Left lung (tissue), 14 donors: Measurements from ENCODE around the gene STN1. TPM values are rescaled to one million over a fixed set of nuclear protein-coding genes. Genes with fewer than 3 reads are reported as not detected.

Source experiments
- ATAC-seq: fragments of 200-7000 bp; cut with Tn5 transposase; one replicate; pipeline ENCODE4 v1.9.1; 2020; ENCODE audit warnings: moderate library complexity
- DNase-seq, 4 donors: peaks; one replicate each; pipeline ENCODE4 v3.0.0-alpha.2; 2013 to 2020
- H3K27ac ChIP-seq, 2 donors: fragments of 200-600 bp; sonication (generic) in 1 of 2; one replicate each; pipeline versions ENCODE4 v1.5.0 to v1.8.0; 2020 to 2021
- H3K27me3 ChIP-seq, 2 donors: fragments of 200-600 bp; sonication (generic) in 1 of 2; one replicate each; pipeline versions ENCODE4 v1.5.0 to v1.8.0; 2020 to 2021
- H3K36me3 ChIP-seq, 2 donors: fragments of 200-600 bp; sonication (generic) in 1 of 2; one replicate each; pipeline versions ENCODE4 v1.5.0 to v1.8.0; 2020 to 2021
- H3K4me1 ChIP-seq, 2 donors: fragments of 200-600 bp; one replicate each; pipeline ENCODE4 v1.8.0; 2021
- H3K4me3 ChIP-seq, 2 donors: fragments of 200-600 bp; sonication (generic) in 1 of 2; one replicate each; pipeline versions ENCODE4 v1.5.0 to v1.8.0; 2020 to 2021; ENCODE audit warnings: mild to moderate bottlenecking in 1 of 2
- H3K9me3 ChIP-seq, 2 donors: fragments of 200-600 bp; sonication (generic) in 1 of 2; one replicate each; pipeline versions ENCODE4 v1.5.0 to v1.8.0; 2020 to 2021
- intact Hi-C, 2 donors: fragments of 100-400 bp; cut with DNase I; formaldehyde crosslinking; loops; one replicate each; pipeline versions ENCODE4 v1.11.2 to v1.14.2; 2022
- long read RNA-seq, 12 donors: library from polyadenylated mRNA in 2 of 12; unstranded in 2 of 12; transcript quantifications; one replicate each; pipeline ENCODE4 v2.0.0 and lab custom pipeline, GENCODE V29; 2019 to 2026
- polyA plus RNA-seq, 6 donors: library from polyadenylated mRNA; unstranded; fragments of 120-200 nt; gene quantifications; one replicate each; pipeline ENCODE4 v1.2.1, GENCODE V29; 2013; ENCODE audit not compliant: insufficient read length in 6 of 6
- total RNA-seq, 2 donors: library from RNA; stranded (reverse); fragmentation: NEBNext Ultra II Directional; extraction: Animal tissue kit (Norgen Biotek cat#: 25700); gene quantifications; one replicate each; pipeline ENCODE4 v1.2.1, GENCODE V29; 2021
- TF ChIP-seq, protein P1 (sequence below), 2 donors: fragments of 200-600 bp; sonication (generic) in 1 of 2; IDR thresholded peaks; one replicate each; pipeline versions ENCODE4 v1.5.0 to v1.8.0; 2021; ENCODE audit warnings: antibody characterized with exemption in 2 of 2
- donor health status: DM: no; HTN: yes; CAD: no.
- donor health status: DM: no; HTN: no; CAD: no.

STN1 gene
- total RNA-seq (10 to 100 TPM; 44.8 to 62.8 TPM), polyA plus RNA-seq (10 to 100 TPM; 26.3 to 30.1 (median 29.1) TPM)
- long read RNA-seq, donor 1, transcript STN1-202 (9 exons, 1,311 nt), result major isoform, 6 of 10 reads
- long read RNA-seq, donor 1, partial matches to known transcripts, result 0 of 10 reads
- long read RNA-seq, donor 1, other reads (novel, unspliced or antisense), result 0 of 10 reads
- long read RNA-seq, donor 2, transcript STN1-201 (10 exons, 1,417 nt), result major isoform, 8 of 17 reads
- long read RNA-seq, donor 2, transcript STN1-202 (9 exons, 1,311 nt), result major isoform, 8 of 17 reads
- long read RNA-seq, donor 2, partial matches to known transcripts, result 0 of 17 reads
- long read RNA-seq, donor 2, other reads (novel, unspliced or antisense), result 0 of 17 reads
- long read RNA-seq, donor 3, transcript STN1-201 (10 exons, 1,417 nt), result major isoform, 5 of 8 reads
- long read RNA-seq, donor 3, partial matches to known transcripts, result 0 of 8 reads
- long read RNA-seq, donor 3, other reads (novel, unspliced or antisense), result 0 of 8 reads
- long read RNA-seq, donor 4, transcript STN1-201 (10 exons, 1,417 nt), result major isoform, 19 of 44 reads
- long read RNA-seq, donor 4, partial matches to known transcripts, result 13 of 44 reads
- long read RNA-seq, donor 4, other reads (novel, unspliced or antisense), result 6 of 44 reads
- long read RNA-seq, donor 5, transcript STN1-201 (10 exons, 1,417 nt), result major isoform, 6 of 12 reads
- long read RNA-seq, donor 5, partial matches to known transcripts, result 0 of 12 reads
- long read RNA-seq, donor 5, other reads (novel, unspliced or antisense), result 0 of 12 reads
- long read RNA-seq, donor 6, transcript STN1-201 (10 exons, 1,417 nt), result major isoform, 7 of 9 reads
- long read RNA-seq, donor 6, partial matches to known transcripts, result 0 of 9 reads
- long read RNA-seq, donor 6, other reads (novel, unspliced or antisense), result 0 of 9 reads
- long read RNA-seq, donor 7, partial matches to known transcripts, result 0 of 3 reads
- long read RNA-seq, donor 7, other reads (novel, unspliced or antisense), result 0 of 3 reads
- long read RNA-seq, donor 8, transcript STN1-201 (10 exons, 1,417 nt), result major isoform, 5 of 9 reads
- long read RNA-seq, donor 8, partial matches to known transcripts, result 0 of 9 reads
- long read RNA-seq, donor 8, other reads (novel, unspliced or antisense), result 0 of 9 reads
- long read RNA-seq, donor 9, result 0 reads
- long read RNA-seq, donor 10, transcript STN1-201 (10 exons, 1,417 nt), result major isoform, 18 of 41 reads
- long read RNA-seq, donor 10, transcript STN1-202 (9 exons, 1,311 nt), result minor isoform, 12 of 41 reads
- long read RNA-seq, donor 10, partial matches to known transcripts, result 2 of 41 reads
- long read RNA-seq, donor 10, other reads (novel, unspliced or antisense), result 8 of 41 reads
- long read RNA-seq, donor 11, partial matches to known transcripts, result 0 of 3 reads
- long read RNA-seq, donor 11, other reads (novel, unspliced or antisense), result 0 of 3 reads
- long read RNA-seq, donor 12, transcript STN1-201 (10 exons, 1,417 nt), result major isoform, 5 of 6 reads
- long read RNA-seq, donor 12, partial matches to known transcripts, result 0 of 6 reads
- long read RNA-seq, donor 12, other reads (novel, unspliced or antisense), result 0 of 6 reads

- intact Hi-C loops, result no loop called here
- TF ChIP-seq, protein P1, sequence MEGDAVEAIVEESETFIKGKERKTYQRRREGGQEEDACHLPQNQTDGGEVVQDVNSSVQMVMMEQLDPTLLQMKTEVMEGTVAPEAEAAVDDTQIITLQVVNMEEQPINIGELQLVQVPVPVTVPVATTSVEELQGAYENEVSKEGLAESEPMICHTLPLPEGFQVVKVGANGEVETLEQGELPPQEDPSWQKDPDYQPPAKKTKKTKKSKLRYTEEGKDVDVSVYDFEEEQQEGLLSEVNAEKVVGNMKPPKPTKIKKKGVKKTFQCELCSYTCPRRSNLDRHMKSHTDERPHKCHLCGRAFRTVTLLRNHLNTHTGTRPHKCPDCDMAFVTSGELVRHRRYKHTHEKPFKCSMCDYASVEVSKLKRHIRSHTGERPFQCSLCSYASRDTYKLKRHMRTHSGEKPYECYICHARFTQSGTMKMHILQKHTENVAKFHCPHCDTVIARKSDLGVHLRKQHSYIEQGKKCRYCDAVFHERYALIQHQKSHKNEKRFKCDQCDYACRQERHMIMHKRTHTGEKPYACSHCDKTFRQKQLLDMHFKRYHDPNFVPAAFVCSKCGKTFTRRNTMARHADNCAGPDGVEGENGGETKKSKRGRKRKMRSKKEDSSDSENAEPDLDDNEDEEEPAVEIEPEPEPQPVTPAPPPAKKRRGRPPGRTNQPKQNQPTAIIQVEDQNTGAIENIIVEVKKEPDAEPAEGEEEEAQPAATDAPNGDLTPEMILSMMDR (IDR thresholded peaks at IDR 0.05), result peak in 1 of 2 donors; percentile 16
- DNase-seq, result peak; percentile 93 to 100 (median 98)
Measured at GRCh38 chr10:103918053-103918846, at the start of gene STN1. Gene STN1, minus strand, starts transcription at chr10:103918184. Its CDS starts 590 bp downstream, at chr10:103917594.

DNA sequence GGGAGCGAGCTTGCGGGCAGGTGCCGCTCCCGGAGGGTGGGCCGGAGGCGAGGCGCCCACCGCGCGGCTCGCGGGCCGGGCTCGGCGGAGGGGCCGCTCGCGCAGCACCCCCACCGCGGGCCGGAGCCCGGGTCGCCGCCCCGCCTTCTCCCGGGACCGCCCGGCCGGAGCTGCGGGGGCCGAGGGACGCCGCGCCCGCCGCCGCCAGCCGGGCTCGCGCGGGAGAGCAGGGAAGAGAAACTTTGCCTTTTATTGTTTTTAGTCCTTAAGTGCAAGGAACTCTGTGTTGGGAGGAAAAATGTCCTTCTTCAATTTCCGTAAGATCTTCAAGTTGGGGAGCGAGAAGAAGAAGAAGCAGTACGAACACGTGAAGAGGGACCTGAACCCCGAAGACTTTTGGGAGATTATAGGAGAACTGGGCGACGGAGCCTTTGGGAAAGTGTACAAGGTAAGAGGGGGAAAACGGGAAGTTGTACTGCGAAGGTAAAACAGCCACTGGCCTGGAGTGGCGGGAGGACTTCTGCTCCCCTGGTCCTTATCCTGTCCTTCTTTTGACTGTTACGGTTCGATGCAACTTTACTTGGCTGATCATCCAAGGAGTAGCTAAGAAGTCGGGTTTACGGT is 49.6 kb upstream of the STN1 start:
- intact Hi-C loops, result no loop called here
- TF ChIP-seq, protein P1 (IDR thresholded peaks at IDR 0.05), result no peak
- peaks cover 3 to 40% of the 10 kb centered on the region in 2 donors for H3K4me1 ChIP-seq
- DNase-seq, result peak in 2 of 4 donors; percentile 38 to 53
- H3K4me3 ChIP-seq, result peak overlapping the region; percentile 64 to 81
- ATAC-seq, result peak; percentile 42
- H3K27ac ChIP-seq, result peak overlapping the region; percentile 96 to 98
- H3K27me3 ChIP-seq, result no peaks in the 10 kb centered on the region
- H3K9me3 ChIP-seq, result no peaks in the 10 kb centered on the region
- H3K36me3 ChIP-seq, result no peaks in the 10 kb centered on the region

More at GRCh38 chr10:103918053-103918846, at the start of gene STN1:
- H3K27me3 ChIP-seq, result no peaks in the 10 kb centered on the region
- no peaks in the 10 kb centered on the region for H3K9me3 ChIP-seq
- peak within 1 kb of the TSS; percentile 97 to 98 for H3K27ac ChIP-seq
- H3K36me3 ChIP-seq, result no peaks in the 10 kb centered on the region
- peak within 1 kb of the TSS; percentile 55 to 70 for H3K4me3 ChIP-seq
- peak; percentile 95 for ATAC-seq
- peaks cover 20 to 46% of the 10 kb centered on the region in 2 donors for H3K4me1 ChIP-seq

GRCh38 chr10:103966671-103967447 is 48.9 kb upstream of the STN1 start, which contains the start of gene SLK:
Gene SLK, plus strand, starts transcription at chr10:103967140. Its CDS starts 606 bp downstream, at chr10:103967746.
- DNase-seq (peak; percentile 86 to 96 (median 92)), ATAC-seq (peak; percentile 91)
- H3K27me3 ChIP-seq, result no peaks in the 10 kb centered on the region
- intact Hi-C loops, result no loop called here
- peak within 1 kb of the TSS; percentile 64 to 81 for H3K4me3 ChIP-seq
- peak within 1 kb of the TSS; percentile 96 to 98 for H3K27ac ChIP-seq
- H3K9me3 ChIP-seq, result no peaks in the 10 kb centered on the region
- H3K4me1 ChIP-seq, result peaks cover 3 to 37% of the 10 kb centered on the region in 2 donors
- TF ChIP-seq, protein P1 (IDR thresholded peaks at IDR 0.05), result no peak
- no peaks in the 10 kb centered on the region for H3K36me3 ChIP-seq
